Hematopoietic multipotent progenitor cell treated with erythropoietin and hydrocortisone succinate and interleukin-3 and kit ligand, for 15 days (in vitro differentiated cells): ENCODE measurements around the gene TRAF3IP1.
"Not testable (repeated sequence)": the region's sequence is repeated elsewhere in the genome, so short reads cannot be mapped to it uniquely, and the experiment has no call there.

Experiments used
- DNase-seq: peaks from one replicate; pipeline ENCODE4 v3.0.0-alpha.2; 2015; ENCODE audit warnings: low spot score

Gene TRAF3IP1

GRCh38 chr2:238320246-238320647 lies at the start of gene TRAF3IP1:
Gene TRAF3IP1 (plus strand): TSS chr2:238320518. CDS start chr2:238320663, 145 bp downstream.
- peak; percentile 81 for DNase-seq

GRCh38 chr2:238270606-238271005 lies 49.7 kb upstream of the TRAF3IP1 start:
- no peak for DNase-seq

GRCh38 chr2:238271061-238271554 lies 49.2 kb upstream of the TRAF3IP1 start:
- DNase-seq = no peak

GRCh38 chr2:238271686-238272085 lies 48.6 kb upstream of the TRAF3IP1 start:
- DNase-seq = not testable (repeated sequence)

- no peak for DNase-seq
These were observed 48.2 kb upstream of the TRAF3IP1 start for GRCh38 chr2:238272156-238272555.

GRCh38 chr2:238273433-238273832 lies 46.9 kb upstream of the TRAF3IP1 start:
- not testable (repeated sequence) for DNase-seq

GRCh38 chr2:238274152-238274865 lies 46.0 kb upstream of the TRAF3IP1 start:
- no peak for DNase-seq

- no peak for DNase-seq
These were observed 42.6 kb upstream of the TRAF3IP1 start for GRCh38 chr2:238277695-238278094.

- no peak for DNase-seq
These were observed 41.5 kb upstream of the TRAF3IP1 start for GRCh38 chr2:238278626-238279323.

- DNase-seq = no peak
These were observed 41.0 kb upstream of the TRAF3IP1 start for GRCh38 chr2:238279324-238279682.

- DNase-seq = no peak
These were observed 40.1 kb upstream of the TRAF3IP1 start for GRCh38 chr2:238280083-238280825.

GRCh38 chr2:238281826-238282480 lies 38.4 kb upstream of the TRAF3IP1 start:
- no peak for DNase-seq

GRCh38 chr2:238282861-238283738 lies 37.2 kb upstream of the TRAF3IP1 start:
- no peak for DNase-seq

- DNase-seq = no peak
These were observed 35.4 kb upstream of the TRAF3IP1 start for GRCh38 chr2:238284802-238285515.

GRCh38 chr2:238285653-238286082 lies 34.6 kb upstream of the TRAF3IP1 start:
- no peak for DNase-seq

- DNase-seq = no peak
These were observed 34.2 kb upstream of the TRAF3IP1 start for GRCh38 chr2:238286095-238286494.

- DNase-seq = no peak
These were observed 33.8 kb upstream of the TRAF3IP1 start for GRCh38 chr2:238286551-238286950.

GRCh38 chr2:238286987-238287736 lies 33.2 kb upstream of the TRAF3IP1 start:
- peak; percentile 8 for DNase-seq
